Neural progenitor cell (in vitro differentiated cells): Measurements from ENCODE around the gene SMG9. TPM values are rescaled to one million over a fixed set of nuclear protein-coding genes. Genes with fewer than 3 reads are reported as not detected.

ENCODE experiments used
- DNase-seq: peaks from one replicate; pipeline ENCODE4 v3.0.0-alpha.2; 2016; ENCODE audit warnings: low spot score
- H2AFZ ChIP-seq: fragments of 200-600 bp; sonication (generic); replicated peaks from 2 replicates; pipeline ENCODE4 v1.6.1; 2016; ENCODE audit warnings: antibody characterized with exemption
- H3F3A ChIP-seq: fragments of 200-600 bp; sonication (generic); 2 replicates; pipeline ENCODE4 v1.6.1; 2016; ENCODE audit warnings: antibody characterized with exemption, low read depth
- H3K27ac ChIP-seq: fragments of 200-600 bp; sonication (generic); 2 replicates; pipeline ENCODE4 v1.5.1; 2016; ENCODE audit warnings: mild to moderate bottlenecking
- H3K27me3 ChIP-seq: fragments of 200-600 bp; sonication (generic); 2 replicates; pipeline ENCODE4 v1.6.1; 2016; ENCODE audit warnings: mild to moderate bottlenecking, moderate library complexity
- H3K36me3 ChIP-seq: fragments of 200-600 bp; sonication (generic); 2 replicates; pipeline ENCODE4 v1.5.1; 2016
- H3K4me1 ChIP-seq: fragments of 200-600 bp; sonication (generic); 2 replicates; pipeline ENCODE4 v1.6.1; 2016; ENCODE audit warnings: mixed run types
- H3K4me2 ChIP-seq: fragments of 200-600 bp; sonication (generic); 2 replicates; pipeline ENCODE4 v1.6.1; 2016
- H3K4me3 ChIP-seq: fragments of 200-600 bp; sonication (generic); 2 replicates; pipeline ENCODE4 v1.5.1; 2016
- H3K79me2 ChIP-seq: fragments of 200-600 bp; sonication (generic); 2 replicates; pipeline ENCODE4 v1.6.1; 2016; ENCODE audit warnings: low read depth
- H3K9ac ChIP-seq: fragments of 200-600 bp; sonication (generic); 2 replicates; pipeline ENCODE4 v1.6.1; 2016
- H3K9me3 ChIP-seq: fragments of 200-600 bp; sonication (generic); 2 replicates; pipeline ENCODE4 v1.5.1; 2016; ENCODE audit warnings: low read depth
- H4K20me1 ChIP-seq: fragments of 200-600 bp; sonication (generic); 2 replicates; pipeline ENCODE4 v1.6.1; 2016; ENCODE audit warnings: low read depth
- H3K27ac Mint-ChIP-seq: 3 replicates; pipeline ENCODE4 v1.8.0; 2021; ENCODE audit warnings: mixed read lengths
- H3K27me3 Mint-ChIP-seq: 2 replicates; pipeline ENCODE4 v1.8.0; 2022; ENCODE audit warnings: low read depth, mild to moderate bottlenecking, inconsistent platforms, moderate library complexity, mixed read lengths; ENCODE audit not compliant: insufficient read depth
- H3K36me3 Mint-ChIP-seq: 3 replicates; pipeline ENCODE4 v1.8.0; 2021; ENCODE audit warnings: mixed read lengths
- H3K4me1 Mint-ChIP-seq: 3 replicates; pipeline ENCODE4 v1.8.0; 2021; ENCODE audit warnings: mixed read lengths
- H3K4me3 Mint-ChIP-seq: 3 replicates; pipeline ENCODE4 v1.8.0; 2021; ENCODE audit warnings: mild to moderate bottlenecking, moderate library complexity, mixed read lengths
- H3K9me3 Mint-ChIP-seq: 3 replicates; pipeline ENCODE4 v1.8.0; 2020; ENCODE audit warnings: mixed read lengths
- EZH2 ChIP-seq: fragments of 200-600 bp; sonication (generic); IDR thresholded peaks from 2 replicates; pipeline ENCODE4 v1.6.1; 2017; ENCODE audit warnings: antibody characterized with exemption, mild to moderate bottlenecking, moderate library complexity
- EZH2phosphoT487 ChIP-seq: fragments of 200-600 bp; sonication (generic); IDR thresholded peaks from 2 replicates; pipeline ENCODE4 v1.6.1; 2017; ENCODE audit warnings: antibody characterized with exemption
- total RNA-seq: library from RNA; depleted of rRNA; stranded (reverse); fragments of >200 nt; gene quantifications from 2 replicates; pipeline ENCODE4 v1.2.3, GENCODE V29; 2015; ENCODE audit warnings: low replicate concordance
- TF ChIP-seq, protein P1 (sequence below): fragments of 200-600 bp; sonication (generic); IDR thresholded peaks from 2 replicates; pipeline ENCODE4 v1.5.1; 2017; ENCODE audit warnings: antibody characterized with exemption, mild to moderate bottlenecking

SMG9 gene
- total RNA-seq, 1 donor from 2014 or later: 33.4 TPM

DNA sequence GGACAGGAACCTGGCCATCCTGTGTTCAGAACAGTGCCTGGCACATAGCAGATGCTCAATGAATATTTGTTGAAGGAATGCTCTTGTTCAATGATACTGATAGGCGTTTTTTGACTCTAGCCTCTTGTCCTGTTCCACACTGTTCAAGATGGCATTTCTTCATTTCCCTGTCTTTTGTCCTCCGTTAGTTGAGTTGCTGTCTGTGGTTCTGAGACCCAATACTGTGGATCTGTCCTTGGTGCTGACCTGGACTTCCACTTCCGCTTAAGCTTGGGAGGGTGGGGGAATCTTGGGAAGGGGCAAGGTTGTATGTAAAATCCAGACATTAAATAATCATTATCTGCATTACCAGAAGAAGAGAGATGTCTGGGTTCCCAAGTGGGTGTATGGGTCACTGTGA lies 34.3 kb upstream of the SMG9 start:
- no peak overlapping the region for H3K4me3 ChIP-seq
- peaks cover 18% of the 10 kb centered on the region for H3K27me3 ChIP-seq

DNA sequence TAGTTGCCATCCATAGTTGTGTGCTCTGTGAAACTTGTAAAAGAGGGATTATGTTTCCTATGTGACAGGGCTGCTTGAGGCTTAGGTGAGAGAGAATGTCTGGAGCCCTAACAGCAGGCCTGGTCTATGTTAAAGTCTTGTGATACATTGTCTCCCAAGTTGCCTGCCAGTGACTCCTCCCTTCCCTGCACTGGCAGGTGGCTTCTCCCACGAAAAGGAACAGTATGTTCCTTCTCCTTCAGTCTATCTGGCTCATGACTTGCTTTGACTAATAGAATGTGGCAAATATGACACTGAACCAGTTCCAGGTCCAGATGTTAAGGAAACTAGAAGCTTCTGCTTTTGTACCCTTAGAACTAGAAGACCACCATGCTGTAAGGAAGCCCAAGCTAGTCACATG lies 31.9 kb upstream of the SMG9 start:
- Mint-ChIP-seq H3K4me3 (no peak overlapping the region), H3K36me3 (no peaks in the 10 kb centered on the region), H3K9me3 (no peaks in the 10 kb centered on the region), H3K4me1 (peaks cover 7% of the 10 kb centered on the region), H3K27me3 (peaks cover 10% of the 10 kb centered on the region), H3K27ac (no peak overlapping the region)
- Histone ChIP-seq H3K79me2 (no peaks in the 10 kb centered on the region), H4K20me1 (peaks cover 7% of the 10 kb centered on the region), H3K36me3 (no peaks in the 10 kb centered on the region), H3K4me3 (no peak overlapping the region), H3K27me3 (no peaks in the 10 kb centered on the region), H3K4me2 (no peak overlapping the region), H2AFZ (no peak overlapping the region), H3F3A (no peaks in the 10 kb centered on the region), H3K4me1 (no peaks in the 10 kb centered on the region), H3K9ac (no peak overlapping the region), H3K9me3 (no peaks in the 10 kb centered on the region), H3K27ac (no peak overlapping the region)
- TF ChIP-seq EZH2phosphoT487: no peak
- TF ChIP-seq EZH2: no peak
- no peak for DNase-seq

More for the DNA sequence above, 34.3 kb upstream of the SMG9 start:
- no peak overlapping the region for H3K9ac ChIP-seq
- H3K36me3 ChIP-seq: no peaks in the 10 kb centered on the region
- Mint-ChIP-seq H3K27ac (no peak overlapping the region), H3K4me3 (no peak overlapping the region), H3K36me3 (no peaks in the 10 kb centered on the region), H3K27me3 (peaks cover 10% of the 10 kb centered on the region), H3K4me1 (peaks cover 7% of the 10 kb centered on the region), H3K9me3 (no peaks in the 10 kb centered on the region)
- H3K4me1 ChIP-seq: no peaks in the 10 kb centered on the region
- no peaks in the 10 kb centered on the region for H3K9me3 ChIP-seq
- H3K4me2 ChIP-seq: no peak overlapping the region
- no peak overlapping the region for H3K27ac ChIP-seq
- H4K20me1 ChIP-seq: peaks cover 7% of the 10 kb centered on the region
- no peak for TF ChIP-seq EZH2
- TF ChIP-seq, protein P1, sequence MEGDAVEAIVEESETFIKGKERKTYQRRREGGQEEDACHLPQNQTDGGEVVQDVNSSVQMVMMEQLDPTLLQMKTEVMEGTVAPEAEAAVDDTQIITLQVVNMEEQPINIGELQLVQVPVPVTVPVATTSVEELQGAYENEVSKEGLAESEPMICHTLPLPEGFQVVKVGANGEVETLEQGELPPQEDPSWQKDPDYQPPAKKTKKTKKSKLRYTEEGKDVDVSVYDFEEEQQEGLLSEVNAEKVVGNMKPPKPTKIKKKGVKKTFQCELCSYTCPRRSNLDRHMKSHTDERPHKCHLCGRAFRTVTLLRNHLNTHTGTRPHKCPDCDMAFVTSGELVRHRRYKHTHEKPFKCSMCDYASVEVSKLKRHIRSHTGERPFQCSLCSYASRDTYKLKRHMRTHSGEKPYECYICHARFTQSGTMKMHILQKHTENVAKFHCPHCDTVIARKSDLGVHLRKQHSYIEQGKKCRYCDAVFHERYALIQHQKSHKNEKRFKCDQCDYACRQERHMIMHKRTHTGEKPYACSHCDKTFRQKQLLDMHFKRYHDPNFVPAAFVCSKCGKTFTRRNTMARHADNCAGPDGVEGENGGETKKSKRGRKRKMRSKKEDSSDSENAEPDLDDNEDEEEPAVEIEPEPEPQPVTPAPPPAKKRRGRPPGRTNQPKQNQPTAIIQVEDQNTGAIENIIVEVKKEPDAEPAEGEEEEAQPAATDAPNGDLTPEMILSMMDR: no peak
- TF ChIP-seq EZH2phosphoT487: no peak
- H3F3A ChIP-seq: no peaks in the 10 kb centered on the region
- no peak overlapping the region for H2AFZ ChIP-seq
- DNase-seq: peak; percentile 79
- H3K79me2 ChIP-seq: no peaks in the 10 kb centered on the region

DNA sequence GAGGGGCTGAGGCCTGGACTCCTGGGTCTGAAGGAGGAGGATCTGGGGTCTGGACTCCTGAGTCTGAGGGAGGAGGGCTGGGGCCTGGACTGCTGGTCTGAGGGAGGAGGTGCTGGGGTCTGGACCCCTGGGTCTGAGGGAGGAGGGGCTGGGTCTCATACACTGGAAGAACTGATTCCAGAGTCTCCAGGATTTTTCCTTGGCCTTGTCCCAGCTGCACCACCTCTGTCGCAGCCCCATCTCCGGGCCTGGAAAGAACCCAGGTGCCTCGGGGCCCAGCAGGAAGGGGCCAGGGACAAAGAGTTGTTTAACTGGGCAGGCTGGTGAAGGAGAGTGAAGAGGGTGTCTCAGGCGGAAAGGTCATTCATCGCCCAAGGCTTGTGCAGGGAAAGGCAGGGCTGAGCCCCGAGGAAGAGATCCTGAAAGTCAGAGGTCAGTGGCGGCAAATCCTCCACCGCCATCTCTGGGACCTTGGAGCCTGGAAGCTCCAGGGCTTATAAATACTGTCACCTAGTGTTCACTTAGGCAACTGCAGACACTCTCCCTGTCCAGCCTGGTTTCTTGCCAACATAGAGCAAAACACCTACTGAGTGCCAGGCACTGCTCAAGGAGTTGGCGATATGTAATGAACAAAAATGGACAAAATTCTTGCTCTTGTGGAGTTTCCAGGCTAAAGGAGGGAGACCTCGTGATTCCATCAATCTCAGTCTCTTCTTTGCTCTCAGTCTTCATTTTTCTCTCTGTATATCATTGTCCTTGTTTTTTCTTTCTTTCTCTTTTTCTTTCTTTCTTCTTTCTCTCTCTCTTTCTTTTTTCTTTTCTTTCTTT lies 30.4 kb upstream of the SMG9 start:
- H3K9ac ChIP-seq: no peak overlapping the region
- H3K27ac Mint-ChIP-seq: no peak overlapping the region

More for the DNA sequence above, 30.4 kb upstream of the SMG9 start:
- Histone ChIP-seq H2AFZ (peak overlapping the region; percentile 46), H3K4me3 (no peak overlapping the region), H3K27me3 (no peaks in the 10 kb centered on the region), H3K79me2 (no peaks in the 10 kb centered on the region), H3F3A (no peaks in the 10 kb centered on the region), H4K20me1 (peaks cover 7% of the 10 kb centered on the region), H3K9me3 (no peaks in the 10 kb centered on the region), H3K4me2 (no peak overlapping the region), H3K4me1 (no peaks in the 10 kb centered on the region), H3K36me3 (no peaks in the 10 kb centered on the region), H3K27ac (no peak overlapping the region)
- TF ChIP-seq EZH2phosphoT487 (no peak), EZH2 (no peak)
- TF ChIP-seq, protein P1: peak; percentile 93
- H3K4me3 Mint-ChIP-seq: no peak overlapping the region
- peaks cover 13% of the 10 kb centered on the region for H3K27me3 Mint-ChIP-seq
- DNase-seq: peak; percentile 86
- no peaks in the 10 kb centered on the region for H3K9me3 Mint-ChIP-seq
- peaks cover 14% of the 10 kb centered on the region for H3K4me1 Mint-ChIP-seq
- no peaks in the 10 kb centered on the region for H3K36me3 Mint-ChIP-seq
